ENCODE data around the gene DDTL.
"Not testable (repeated sequence)": the region's sequence is repeated elsewhere in the genome, so short reads cannot be mapped to it uniquely, and the experiment has no call there.

Gene DDTL

GRCh38 chr22:23966568-23966967 lies at the start of gene DDTL:
Gene DDTL, plus strand, starts transcription at chr22:23966888. Its CDS starts 27 bp downstream, at chr22:23966915.
- not testable (repeated sequence) for DNase-seq

GRCh38 chr22:23920267-23920611 lies 46.4 kb upstream of the DDTL start:
- not testable (repeated sequence) for DNase-seq

- not testable (repeated sequence) for DNase-seq
Measured at GRCh38 chr22:23921586-23922201, 45.0 kb upstream of the DDTL start.

GRCh38 chr22:23922921-23923320 lies 43.8 kb upstream of the DDTL start:
- DNase-seq, result no peak

- DNase-seq, result no peak
Measured at GRCh38 chr22:23925020-23925606, 41.6 kb upstream of the DDTL start.

GRCh38 chr22:23926561-23926960 lies 40.1 kb upstream of the DDTL start:
- no peak for DNase-seq

GRCh38 chr22:23938328-23939016 lies 28.2 kb upstream of the DDTL start:
- DNase-seq, result no peak

- no peak for DNase-seq
Measured at GRCh38 chr22:23939017-23939357, 27.7 kb upstream of the DDTL start.

GRCh38 chr22:23940166-23940565 lies 26.5 kb upstream of the DDTL start:
- DNase-seq, result not testable (repeated sequence)

GRCh38 chr22:23947391-23947790 lies 19.3 kb upstream of the DDTL start:
- not testable (repeated sequence) for DNase-seq

GRCh38 chr22:23949764-23950163 lies 16.9 kb upstream of the DDTL start:
- not testable (repeated sequence) for DNase-seq

- DNase-seq, result not testable (repeated sequence)
Measured at GRCh38 chr22:23951383-23951782, 15.3 kb upstream of the DDTL start.

- not testable (repeated sequence) for DNase-seq
Measured at GRCh38 chr22:23952794-23953405, 13.8 kb upstream of the DDTL start.

GRCh38 chr22:23953485-23953884 lies 13.2 kb upstream of the DDTL start:
- not testable (repeated sequence) for DNase-seq

- DNase-seq, result not testable (repeated sequence)
Measured at GRCh38 chr22:23954193-23954990, 12.3 kb upstream of the DDTL start.

GRCh38 chr22:23954991-23955305 lies 11.7 kb upstream of the DDTL start:
- not testable (repeated sequence) for DNase-seq

GRCh38 chr22:23955886-23956285 lies 10.8 kb upstream of the DDTL start:
- not testable (repeated sequence) for DNase-seq

GRCh38 chr22:23956301-23956900 lies 10.3 kb upstream of the DDTL start:
- peak; percentile 62 to 83 for DNase-seq

GRCh38 chr22:23961084-23961771 lies 5.5 kb upstream of the DDTL start, which contains the start of gene GSTT2B:
Gene GSTT2B, minus strand, starts transcription at chr22:23961195. Its CDS starts 64 bp downstream, at chr22:23961131.
- not testable (repeated sequence) for DNase-seq

GRCh38 chr22:23966094-23966493 lies 594 bp upstream of the DDTL start:
- not testable (repeated sequence) for DNase-seq

- no peak for DNase-seq
Measured at GRCh38 chr22:23969071-23969470, 2.4 kb downstream of the DDTL start.

- no peak for DNase-seq
Measured at GRCh38 chr22:23970201-23970641, 3.5 kb downstream of the DDTL start.

All from activated CD4-positive, alpha-beta T cell treated with anti-CD3 and anti-CD28 coated beads for 4 hours (primary cell).